ENCODE data around the gene SDK2.

DNA sequence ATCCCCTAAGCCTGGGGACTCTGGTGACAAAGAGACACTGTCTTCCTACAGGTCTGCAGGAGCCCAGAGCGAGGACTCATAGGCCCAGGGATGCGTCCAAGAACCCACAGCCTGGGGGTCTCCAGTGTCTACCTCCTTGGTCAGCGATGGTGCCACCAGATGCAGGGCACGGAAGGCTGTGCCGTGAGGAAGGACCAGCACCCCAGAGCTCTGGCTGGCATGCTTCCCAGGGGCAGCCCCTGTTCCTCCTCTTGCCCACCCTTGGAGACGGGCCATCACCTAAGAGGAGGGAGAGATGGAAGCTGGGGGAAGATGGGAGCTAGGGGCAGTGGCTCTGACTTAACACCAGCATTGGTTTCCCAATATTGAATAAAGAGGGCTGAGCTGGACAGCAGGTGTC is 125.2 kb downstream of the SDK2 start:
- TF ChIP-seq, protein P1, sequence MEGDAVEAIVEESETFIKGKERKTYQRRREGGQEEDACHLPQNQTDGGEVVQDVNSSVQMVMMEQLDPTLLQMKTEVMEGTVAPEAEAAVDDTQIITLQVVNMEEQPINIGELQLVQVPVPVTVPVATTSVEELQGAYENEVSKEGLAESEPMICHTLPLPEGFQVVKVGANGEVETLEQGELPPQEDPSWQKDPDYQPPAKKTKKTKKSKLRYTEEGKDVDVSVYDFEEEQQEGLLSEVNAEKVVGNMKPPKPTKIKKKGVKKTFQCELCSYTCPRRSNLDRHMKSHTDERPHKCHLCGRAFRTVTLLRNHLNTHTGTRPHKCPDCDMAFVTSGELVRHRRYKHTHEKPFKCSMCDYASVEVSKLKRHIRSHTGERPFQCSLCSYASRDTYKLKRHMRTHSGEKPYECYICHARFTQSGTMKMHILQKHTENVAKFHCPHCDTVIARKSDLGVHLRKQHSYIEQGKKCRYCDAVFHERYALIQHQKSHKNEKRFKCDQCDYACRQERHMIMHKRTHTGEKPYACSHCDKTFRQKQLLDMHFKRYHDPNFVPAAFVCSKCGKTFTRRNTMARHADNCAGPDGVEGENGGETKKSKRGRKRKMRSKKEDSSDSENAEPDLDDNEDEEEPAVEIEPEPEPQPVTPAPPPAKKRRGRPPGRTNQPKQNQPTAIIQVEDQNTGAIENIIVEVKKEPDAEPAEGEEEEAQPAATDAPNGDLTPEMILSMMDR (conservative IDR thresholded peaks at IDR 0.05; ENCODE audit: low read depth, low read length) = no peak
- TF ChIP-seq RAD21 (IDR thresholded peaks at IDR 0.05; ENCODE audit: low read length) = no peak
- TF ChIP-seq NFE2L2 (IDR thresholded peaks at IDR 0.05; ENCODE audit: low read depth, low read length) = no peak
- TF ChIP-seq POLR2A (IDR thresholded peaks at IDR 0.05; ENCODE audit: low read depth, low read length) = no peak
- TF ChIP-seq BHLHE40 (IDR thresholded peaks at IDR 0.05; ENCODE audit: low read depth, low read length) = no peak
- no peak for TF ChIP-seq RFX5 (IDR thresholded peaks at IDR 0.05; ENCODE audit: low read depth, low read length)
- TF ChIP-seq SMC3 (IDR thresholded peaks at IDR 0.05; ENCODE audit: low read depth, low read length) = no peak
- no peak for TF ChIP-seq RCOR1 (IDR thresholded peaks at IDR 0.05; ENCODE audit: insufficient replicate concordance, low read length)
- TF ChIP-seq MAFK (IDR thresholded peaks at IDR 0.05; ENCODE audit: low read depth, low read length) = no peak
- TF ChIP-seq, protein P2, sequence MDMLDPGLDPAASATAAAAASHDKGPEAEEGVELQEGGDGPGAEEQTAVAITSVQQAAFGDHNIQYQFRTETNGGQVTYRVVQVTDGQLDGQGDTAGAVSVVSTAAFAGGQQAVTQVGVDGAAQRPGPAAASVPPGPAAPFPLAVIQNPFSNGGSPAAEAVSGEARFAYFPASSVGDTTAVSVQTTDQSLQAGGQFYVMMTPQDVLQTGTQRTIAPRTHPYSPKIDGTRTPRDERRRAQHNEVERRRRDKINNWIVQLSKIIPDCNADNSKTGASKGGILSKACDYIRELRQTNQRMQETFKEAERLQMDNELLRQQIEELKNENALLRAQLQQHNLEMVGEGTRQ (IDR thresholded peaks at IDR 0.05; ENCODE audit: low read depth, low read length) = no peak
- TF ChIP-seq, protein P3, sequence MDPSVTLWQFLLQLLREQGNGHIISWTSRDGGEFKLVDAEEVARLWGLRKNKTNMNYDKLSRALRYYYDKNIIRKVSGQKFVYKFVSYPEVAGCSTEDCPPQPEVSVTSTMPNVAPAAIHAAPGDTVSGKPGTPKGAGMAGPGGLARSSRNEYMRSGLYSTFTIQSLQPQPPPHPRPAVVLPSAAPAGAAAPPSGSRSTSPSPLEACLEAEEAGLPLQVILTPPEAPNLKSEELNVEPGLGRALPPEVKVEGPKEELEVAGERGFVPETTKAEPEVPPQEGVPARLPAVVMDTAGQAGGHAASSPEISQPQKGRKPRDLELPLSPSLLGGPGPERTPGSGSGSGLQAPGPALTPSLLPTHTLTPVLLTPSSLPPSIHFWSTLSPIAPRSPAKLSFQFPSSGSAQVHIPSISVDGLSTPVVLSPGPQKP (IDR thresholded peaks at IDR 0.05; ENCODE audit: borderline replicate concordance, low read depth, low read length) = no peak
